Stimulated activated CD4-positive, alpha-beta T cell treated with anti-CD3 and anti-CD28 coated beads, Interleukin-4, amount 100 ng/mL, for 24 hours (primary cell): ENCODE results near the gene DACH1.
"Not testable (repeated sequence)": the region's sequence is repeated elsewhere in the genome, so short reads cannot be mapped to it uniquely, and the experiment has no call there.

Source experiments
- DNase-seq: peaks from one replicate; pipeline ENCODE4 v3.0.0-alpha.2; 2020

DACH1 gene

GRCh38 chr13:71864986-71865873 is 1.8 kb downstream of the DACH1 start:
- DNase-seq = no peak

GRCh38 chr13:71864094-71864985 is 2.7 kb downstream of the DACH1 start:
- DNase-seq = no peak

- no peak for DNase-seq
These were observed 3.6 kb downstream of the DACH1 start for GRCh38 chr13:71863254-71863865.

GRCh38 chr13:71862459-71862943 is 4.5 kb downstream of the DACH1 start:
- no peak for DNase-seq

- no peak for DNase-seq
These were observed 5.1 kb downstream of the DACH1 start for GRCh38 chr13:71861769-71862458.

GRCh38 chr13:71860547-71861138 is 6.4 kb downstream of the DACH1 start:
- DNase-seq = no peak

- DNase-seq = no peak
These were observed 8.4 kb downstream of the DACH1 start for GRCh38 chr13:71858647-71859046.

- no peak for DNase-seq
These were observed 10.4 kb downstream of the DACH1 start for GRCh38 chr13:71856548-71857043.

GRCh38 chr13:71854401-71854800 is 12.6 kb downstream of the DACH1 start:
- DNase-seq = no peak

GRCh38 chr13:71853725-71854124 is 13.3 kb downstream of the DACH1 start:
- no peak for DNase-seq

GRCh38 chr13:71852736-71853135 is 14.3 kb downstream of the DACH1 start:
- no peak for DNase-seq

- no peak for DNase-seq
These were observed 15.2 kb downstream of the DACH1 start for GRCh38 chr13:71851498-71852409.

GRCh38 chr13:71842003-71842402 is 25.0 kb downstream of the DACH1 start:
- no peak for DNase-seq

- DNase-seq = no peak
These were observed 28.2 kb downstream of the DACH1 start for GRCh38 chr13:71838842-71839241.

GRCh38 chr13:71837582-71837981 is 29.4 kb downstream of the DACH1 start:
- DNase-seq = not testable (repeated sequence)

- DNase-seq = no peak
These were observed 35.3 kb downstream of the DACH1 start for GRCh38 chr13:71831716-71832115.

- no peak for DNase-seq
These were observed 36.3 kb downstream of the DACH1 start for GRCh38 chr13:71830736-71831135.

- DNase-seq = no peak
These were observed 36.7 kb downstream of the DACH1 start for GRCh38 chr13:71830323-71830722.

GRCh38 chr13:71829547-71829946 is 37.5 kb downstream of the DACH1 start:
- no peak for DNase-seq

- no peak for DNase-seq
These were observed 38.4 kb downstream of the DACH1 start for GRCh38 chr13:71828564-71828963.

GRCh38 chr13:71828117-71828516 is 38.9 kb downstream of the DACH1 start:
- DNase-seq = no peak
